Measurements from ENCODE around the gene CLIP1.

Gene CLIP1

GRCh38 chr12:122311696-122312095, 110.8 kb downstream of the CLIP1 start:
- Histone ChIP-seq H3K4me2 (ENCODE audit: low read length) (no peak overlapping the region), H3K9me2 (replicated peaks; ENCODE audit: control insufficient read depth, low read length) (no peaks in the 10 kb centered on the region), H3K27me3 (ENCODE audit: control insufficient read depth, low read length) (no peaks in the 10 kb centered on the region), H3F3A (ENCODE audit: control insufficient read depth, insufficient read depth) (no peaks in the 10 kb centered on the region), H3K4me1 (ENCODE audit: control insufficient read depth, low read length) (no peaks in the 10 kb centered on the region), H3K9me3 (ENCODE audit: control insufficient read depth, insufficient read depth, low read length) (no peaks in the 10 kb centered on the region), H4K20me1 (ENCODE audit: control insufficient read depth, insufficient read depth, low read depth, low read length) (no peaks in the 10 kb centered on the region), H3K36me3 (ENCODE audit: control insufficient read depth, low read length) (no peaks in the 10 kb centered on the region; the same call in 1 of the 2 replicates), H3K4me3 (ENCODE audit: low read length) (no peak overlapping the region), H3K79me2 (ENCODE audit: control insufficient read depth, low read length) (no peaks in the 10 kb centered on the region), H3K27ac (ENCODE audit: low read depth, low read length) (no peak overlapping the region)
- TF ChIP-seq CTCF (IDR thresholded peaks at IDR 0.05; ENCODE audit: low read depth, low read length, poor library complexity, severe bottlenecking) (no peak), EZH2phosphoT487 (IDR thresholded peaks at IDR 0.05; ENCODE audit: borderline replicate concordance, low read length) (no peak)

GRCh38 chr12:122310626-122311333, 111.7 kb downstream of the CLIP1 start:
- H3K36me3 ChIP-seq (ENCODE audit: control insufficient read depth, low read length): no peaks in the 10 kb centered on the region; the same call in 1 of the 2 replicates
- H3K4me3 ChIP-seq (ENCODE audit: low read length): no peak overlapping the region
- no peaks in the 10 kb centered on the region for H3K79me2 ChIP-seq (ENCODE audit: control insufficient read depth, low read length)
- no peaks in the 10 kb centered on the region for H3K4me1 ChIP-seq (ENCODE audit: control insufficient read depth, low read length)
- H3F3A ChIP-seq (ENCODE audit: control insufficient read depth, insufficient read depth): no peaks in the 10 kb centered on the region
- H3K9me2 ChIP-seq (replicated peaks; ENCODE audit: control insufficient read depth, low read length): no peaks in the 10 kb centered on the region
- no peaks in the 10 kb centered on the region for H3K9me3 ChIP-seq (ENCODE audit: control insufficient read depth, insufficient read depth, low read length)
- no peaks in the 10 kb centered on the region for H3K27me3 ChIP-seq (ENCODE audit: control insufficient read depth, low read length)
- no peak overlapping the region for H3K4me2 ChIP-seq (ENCODE audit: low read length)
- no peak for TF ChIP-seq EZH2phosphoT487 (IDR thresholded peaks at IDR 0.05; ENCODE audit: borderline replicate concordance, low read length)
- no peak for TF ChIP-seq CTCF (IDR thresholded peaks at IDR 0.05; ENCODE audit: low read depth, low read length, poor library complexity, severe bottlenecking)
- no peak overlapping the region for H3K27ac ChIP-seq (ENCODE audit: low read depth, low read length)
- no peaks in the 10 kb centered on the region for H4K20me1 ChIP-seq (ENCODE audit: control insufficient read depth, insufficient read depth, low read depth, low read length)

GRCh38 chr12:122309564-122310121, 112.8 kb downstream of the CLIP1 start:
- TF ChIP-seq EZH2phosphoT487 (IDR thresholded peaks at IDR 0.05; ENCODE audit: borderline replicate concordance, low read length) (no peak), CTCF (IDR thresholded peaks at IDR 0.05; ENCODE audit: low read depth, low read length, poor library complexity, severe bottlenecking) (no peak)
- Histone ChIP-seq H4K20me1 (ENCODE audit: control insufficient read depth, insufficient read depth, low read depth, low read length) (no peaks in the 10 kb centered on the region), H3F3A (ENCODE audit: control insufficient read depth, insufficient read depth) (no peaks in the 10 kb centered on the region), H3K79me2 (ENCODE audit: control insufficient read depth, low read length) (no peaks in the 10 kb centered on the region), H3K36me3 (ENCODE audit: control insufficient read depth, low read length) (no peaks in the 10 kb centered on the region; the same call in 1 of the 2 replicates), H3K4me3 (ENCODE audit: low read length) (no peak overlapping the region), H3K9me3 (ENCODE audit: control insufficient read depth, insufficient read depth, low read length) (no peaks in the 10 kb centered on the region), H3K27ac (ENCODE audit: low read depth, low read length) (no peak overlapping the region), H3K9me2 (replicated peaks; ENCODE audit: control insufficient read depth, low read length) (no peaks in the 10 kb centered on the region), H3K4me2 (ENCODE audit: low read length) (no peak overlapping the region), H3K4me1 (ENCODE audit: control insufficient read depth, low read length) (no peaks in the 10 kb centered on the region), H3K27me3 (ENCODE audit: control insufficient read depth, low read length) (no peaks in the 10 kb centered on the region)
